ENCODE measurements around the gene BLOC1S2.
"Not testable (repeated sequence)": the region's sequence is repeated elsewhere in the genome, so short reads cannot be mapped to it uniquely, and the experiment has no call there.

DNA sequence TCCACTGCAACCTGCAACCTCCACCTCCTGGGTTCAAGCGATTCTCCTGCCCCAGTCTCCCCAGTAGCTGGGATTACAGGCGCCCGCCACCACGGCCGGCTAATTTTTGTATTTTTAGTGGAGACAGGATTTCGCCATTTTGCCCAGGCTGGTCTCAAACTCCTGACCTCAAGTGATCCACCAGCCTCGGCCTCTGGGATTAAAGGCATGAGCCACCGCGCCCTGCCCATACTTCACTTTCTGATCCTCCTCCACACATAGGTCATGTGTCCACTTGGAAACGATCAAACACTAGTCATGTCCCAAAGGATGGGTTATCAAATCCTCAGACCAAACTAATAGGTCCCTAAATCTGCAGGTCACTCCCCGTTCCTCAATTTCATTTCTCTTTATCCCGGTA lies 1.2 kb downstream of the BLOC1S2 start:
- TF ChIP-seq, protein P1, sequence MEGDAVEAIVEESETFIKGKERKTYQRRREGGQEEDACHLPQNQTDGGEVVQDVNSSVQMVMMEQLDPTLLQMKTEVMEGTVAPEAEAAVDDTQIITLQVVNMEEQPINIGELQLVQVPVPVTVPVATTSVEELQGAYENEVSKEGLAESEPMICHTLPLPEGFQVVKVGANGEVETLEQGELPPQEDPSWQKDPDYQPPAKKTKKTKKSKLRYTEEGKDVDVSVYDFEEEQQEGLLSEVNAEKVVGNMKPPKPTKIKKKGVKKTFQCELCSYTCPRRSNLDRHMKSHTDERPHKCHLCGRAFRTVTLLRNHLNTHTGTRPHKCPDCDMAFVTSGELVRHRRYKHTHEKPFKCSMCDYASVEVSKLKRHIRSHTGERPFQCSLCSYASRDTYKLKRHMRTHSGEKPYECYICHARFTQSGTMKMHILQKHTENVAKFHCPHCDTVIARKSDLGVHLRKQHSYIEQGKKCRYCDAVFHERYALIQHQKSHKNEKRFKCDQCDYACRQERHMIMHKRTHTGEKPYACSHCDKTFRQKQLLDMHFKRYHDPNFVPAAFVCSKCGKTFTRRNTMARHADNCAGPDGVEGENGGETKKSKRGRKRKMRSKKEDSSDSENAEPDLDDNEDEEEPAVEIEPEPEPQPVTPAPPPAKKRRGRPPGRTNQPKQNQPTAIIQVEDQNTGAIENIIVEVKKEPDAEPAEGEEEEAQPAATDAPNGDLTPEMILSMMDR (IDR thresholded peaks at IDR 0.05), result not testable (repeated sequence)
- TF ChIP-seq ZFX (IDR thresholded peaks at IDR 0.05; ENCODE audit: borderline replicate concordance), result not testable (repeated sequence)

All from 22Rv1 (cell line).